HEK293T (cell line): ENCODE data around the gene OPRL1.

Source experiments
- CTCF ChIA-PET: fragments of 350-600 bp; formaldehyde crosslinking; extraction: SDS; loops from one replicate; lab custom pipeline; 2021; ENCODE audit warnings: antibody characterized with exemption, inconsistent platforms; lab: Yijun Ruan, JAX
- POLR2A ChIA-PET: fragments of 350-600 bp; formaldehyde crosslinking; extraction: SDS; loops from one replicate; lab custom pipeline; 2020; ENCODE audit warnings: antibody characterized with exemption, inconsistent platforms; lab: Yijun Ruan, JAX
- DNase-seq: peaks from one replicate; pipeline ENCODE4 v3.0.0; 2012; ENCODE audit warnings: mixed read lengths; ENCODE audit errors: extremely low spot score
- ARNT ChIP-seq: fragments of 450-650 bp; IDR thresholded peaks from 2 replicates; pipeline ENCODE4 v1.6.1; 2017; ENCODE audit warnings: mild to moderate bottlenecking
- BHLHE40 ChIP-seq: fragments of 450-650 bp; IDR thresholded peaks from 2 replicates; pipeline ENCODE4 v1.6.1; 2016; ENCODE audit warnings: mild to moderate bottlenecking, moderate library complexity, borderline replicate concordance
- CTBP1 ChIP-seq: fragments of 450-650 bp; IDR thresholded peaks from 2 replicates; pipeline ENCODE4 v1.6.1; 2016; ENCODE audit warnings: borderline replicate concordance
- ELF4 ChIP-seq: fragments of 450-650 bp; IDR thresholded peaks from 2 replicates; pipeline ENCODE4 v1.6.1; 2017; ENCODE audit warnings: antibody characterized with exemption
- FOXA1 ChIP-seq: fragments of 450-650 bp; IDR thresholded peaks from 2 replicates; pipeline ENCODE4 v1.6.1; 2016; ENCODE audit warnings: mild to moderate bottlenecking
- FOXK2 ChIP-seq: fragments of 450-650 bp; IDR thresholded peaks from 2 replicates; pipeline ENCODE4 v1.6.1; 2016; ENCODE audit warnings: mild to moderate bottlenecking
- FOXM1 ChIP-seq: fragments of 450-650 bp; IDR thresholded peaks from 2 replicates; pipeline ENCODE4 v1.6.1; 2017; ENCODE audit warnings: mild to moderate bottlenecking, borderline replicate concordance
- HDGF ChIP-seq: fragments of 450-650 bp; IDR thresholded peaks from 2 replicates; pipeline ENCODE4 v1.6.1; 2017; ENCODE audit warnings: antibody characterized with exemption, borderline replicate concordance
- L3MBTL2 ChIP-seq: fragments of 450-650 bp; conservative IDR thresholded peaks from 2 replicates; pipeline ENCODE4 v1.6.1; 2016; ENCODE audit warnings: mild to moderate bottlenecking
- LEF1 ChIP-seq: fragments of 450-650 bp; IDR thresholded peaks from 2 replicates; pipeline ENCODE4 v1.6.1; 2017; ENCODE audit warnings: mild to moderate bottlenecking, borderline replicate concordance
- NFRKB ChIP-seq: fragments of 450-650 bp; IDR thresholded peaks from 2 replicates; pipeline ENCODE4 v1.6.1; 2016; ENCODE audit warnings: mild to moderate bottlenecking, moderate library complexity
- PKNOX1 ChIP-seq: fragments of 450-650 bp; IDR thresholded peaks from 2 replicates; pipeline ENCODE4 v1.6.1; 2016
- SP1 ChIP-seq: fragments of 450-650 bp; IDR thresholded peaks from 2 replicates; pipeline ENCODE4 v1.6.1; 2017
- SUZ12 ChIP-seq: fragments of 450-650 bp; IDR thresholded peaks from 2 replicates; pipeline ENCODE4 v1.6.1; 2016; ENCODE audit warnings: mild to moderate bottlenecking
- TARDBP ChIP-seq: fragments of 450-650 bp; IDR thresholded peaks from 2 replicates; pipeline ENCODE4 v1.6.1; 2016
- ZNF384 ChIP-seq: fragments of 450-650 bp; IDR thresholded peaks from 2 replicates; pipeline ENCODE4 v1.6.1; 2016

Gene OPRL1

GRCh38 chr20:64047968-64048401 is 31.9 kb upstream of the OPRL1 start:
- DNase-seq: no peak
- TF ChIP-seq CTBP1 (no peak), TARDBP (no peak), FOXK2 (no peak), HDGF (no peak)
- POLR2A ChIA-PET: no interaction called here
- CTCF ChIA-PET: interaction anchor here (1.3 kb wide), 1 partner anchor 10 kb away, joined by 3 read pairs; no protein-coding TSS in a partner anchor

GRCh38 chr20:64048402-64049044 is 31.4 kb upstream of the OPRL1 start:
- TF ChIP-seq PKNOX1 (no peak), CTBP1 (no peak), FOXK2 (no peak), HDGF (no peak), ARNT (no peak), SUZ12 (no peak), NFRKB (no peak), FOXM1 (no peak), L3MBTL2 (no peak), FOXA1 (no peak), LEF1 (no peak), ZNF384 (no peak), TARDBP (no peak), BHLHE40 (no peak), ELF4 (no peak), SP1 (no peak)
- ChIA-PET POLR2A (no interaction called here), CTCF (no interaction called here)
- no peak for DNase-seq

- POLR2A ChIA-PET: no interaction called here
- CTCF ChIA-PET: no interaction called here
- TF ChIP-seq FOXM1: no peak
- no peak for TF ChIP-seq BHLHE40
- TF ChIP-seq L3MBTL2: no peak
- peak; percentile 56 for DNase-seq
These were observed 30.6 kb upstream of the OPRL1 start, which contains the start of gene SOX18 for GRCh38 chr20:64049060-64049877. SOX18 (minus strand) TSS chr20:64049639; CDS start chr20:64049516, 123 bp downstream.

GRCh38 chr20:64049878-64050260 is 30.0 kb upstream of the OPRL1 start:
- CTCF ChIA-PET: no interaction called here

GRCh38 chr20:64050261-64051032 is 29.4 kb upstream of the OPRL1 start:
- TF ChIP-seq L3MBTL2: no peak
- TF ChIP-seq ZNF384: no peak
- TF ChIP-seq ARNT: no peak
- no peak for TF ChIP-seq BHLHE40
- TF ChIP-seq FOXM1: no peak
- no peak for TF ChIP-seq HDGF
- no peak for TF ChIP-seq PKNOX1
- TF ChIP-seq LEF1: no peak
- TF ChIP-seq ELF4: no peak
- TF ChIP-seq TARDBP: no peak
- TF ChIP-seq FOXK2: no peak
- no peak for TF ChIP-seq SP1
- DNase-seq: no peak
- POLR2A ChIA-PET: interaction anchor here (1.3 kb wide), 1 partner anchor 12 kb away, joined by 8 read pairs; the partner anchor contains the start of gene TCEA2
- CTCF ChIA-PET: interaction anchor here (0.9 kb wide), 1 partner anchor 10 kb away, joined by 3 read pairs; no protein-coding TSS in a partner anchor

More at GRCh38 chr20:64049878-64050260, 30.0 kb upstream of the OPRL1 start:
- TF ChIP-seq ZNF384: no peak
- no peak for TF ChIP-seq NFRKB
- no peak for TF ChIP-seq CTBP1
- TF ChIP-seq FOXA1: no peak
- no peak for TF ChIP-seq SP1
- TF ChIP-seq HDGF: no peak
- no peak for TF ChIP-seq FOXM1
- TF ChIP-seq ARNT: no peak
- TF ChIP-seq L3MBTL2: no peak
- no peak for TF ChIP-seq ELF4
- TF ChIP-seq TARDBP: no peak
- TF ChIP-seq PKNOX1: no peak
- TF ChIP-seq LEF1: no peak
- POLR2A ChIA-PET: interaction anchor here (1.3 kb wide), 1 partner anchor 13 kb away, joined by 8 read pairs; the partner anchor contains the start of gene TCEA2
- no peak for DNase-seq
